SU-DHL-6 (cell line): Measurements from ENCODE around the gene XCL2.

Source experiments
- EZH2phosphoT487 ChIP-seq: fragments of 200-600 bp; sonication (generic), shearing (Covaris generic); conservative IDR thresholded peaks from 2 replicates; pipeline ENCODE4 v1.6.1; 2018; ENCODE audit warnings: mild to moderate bottlenecking, antibody characterized with exemption, low read length, moderate library complexity, mixed read lengths
- TF ChIP-seq, protein P1 (sequence below): fragments of 200-600 bp; sonication (generic); IDR thresholded peaks from one replicate; pipeline ENCODE4 v1.5.1; 2017; ENCODE audit warnings: antibody characterized with exemption, mild to moderate bottlenecking, low read length, moderate library complexity; ENCODE audit not compliant: insufficient read depth, poor library complexity, severe bottlenecking

DNA sequence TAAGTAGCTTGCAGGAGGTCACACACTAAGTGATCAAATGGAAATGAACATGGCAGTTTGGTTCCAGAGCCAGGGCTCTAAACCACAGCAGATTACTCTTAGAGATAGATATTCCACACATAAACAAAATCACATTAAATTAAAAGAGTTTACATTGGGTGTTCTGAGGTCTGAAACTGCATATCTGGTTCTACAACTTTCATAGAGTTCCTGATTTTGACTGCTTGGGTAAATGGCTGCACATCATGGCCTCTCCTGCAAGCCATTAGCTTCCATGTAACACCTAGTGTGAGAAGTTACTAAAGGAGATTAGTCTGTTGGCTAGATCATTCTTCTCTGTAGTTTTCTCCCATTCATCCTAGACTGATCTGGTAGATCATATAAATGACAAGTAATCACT lies 12.8 kb upstream of the XCL2 start:
- TF ChIP-seq, protein P1, sequence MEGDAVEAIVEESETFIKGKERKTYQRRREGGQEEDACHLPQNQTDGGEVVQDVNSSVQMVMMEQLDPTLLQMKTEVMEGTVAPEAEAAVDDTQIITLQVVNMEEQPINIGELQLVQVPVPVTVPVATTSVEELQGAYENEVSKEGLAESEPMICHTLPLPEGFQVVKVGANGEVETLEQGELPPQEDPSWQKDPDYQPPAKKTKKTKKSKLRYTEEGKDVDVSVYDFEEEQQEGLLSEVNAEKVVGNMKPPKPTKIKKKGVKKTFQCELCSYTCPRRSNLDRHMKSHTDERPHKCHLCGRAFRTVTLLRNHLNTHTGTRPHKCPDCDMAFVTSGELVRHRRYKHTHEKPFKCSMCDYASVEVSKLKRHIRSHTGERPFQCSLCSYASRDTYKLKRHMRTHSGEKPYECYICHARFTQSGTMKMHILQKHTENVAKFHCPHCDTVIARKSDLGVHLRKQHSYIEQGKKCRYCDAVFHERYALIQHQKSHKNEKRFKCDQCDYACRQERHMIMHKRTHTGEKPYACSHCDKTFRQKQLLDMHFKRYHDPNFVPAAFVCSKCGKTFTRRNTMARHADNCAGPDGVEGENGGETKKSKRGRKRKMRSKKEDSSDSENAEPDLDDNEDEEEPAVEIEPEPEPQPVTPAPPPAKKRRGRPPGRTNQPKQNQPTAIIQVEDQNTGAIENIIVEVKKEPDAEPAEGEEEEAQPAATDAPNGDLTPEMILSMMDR: no peak
- no peak for TF ChIP-seq EZH2phosphoT487
